HK-2 (cell line): ENCODE results near the gene PRRC2B.

Experiments
- DNase-seq: peaks from one replicate; pipeline ENCODE4 v3.0.0-alpha.2; 2018; ENCODE audit not compliant: unreplicated experiment

Gene PRRC2B

GRCh38 chr9:131407717-131408195 lies 13.9 kb downstream of the PRRC2B start:
- no peak for DNase-seq

- no peak for DNase-seq
Measured at GRCh38 chr9:131409458-131409992, 15.6 kb downstream of the PRRC2B start.

GRCh38 chr9:131410044-131410491 lies 16.2 kb downstream of the PRRC2B start:
- no peak for DNase-seq

GRCh38 chr9:131411719-131412681 lies 18.1 kb downstream of the PRRC2B start:
- DNase-seq: no peak

GRCh38 chr9:131416509-131416908 lies 22.6 kb downstream of the PRRC2B start:
- no peak for DNase-seq

- no peak for DNase-seq
Measured at GRCh38 chr9:131417264-131418142, 23.6 kb downstream of the PRRC2B start.

GRCh38 chr9:131418143-131419025 lies 24.5 kb downstream of the PRRC2B start:
- no peak for DNase-seq

GRCh38 chr9:131419026-131419614 lies 25.2 kb downstream of the PRRC2B start:
- no peak for DNase-seq

- DNase-seq: no peak
Measured at GRCh38 chr9:131419716-131420115, 25.8 kb downstream of the PRRC2B start.

GRCh38 chr9:131420980-131421624 lies 27.2 kb downstream of the PRRC2B start:
- no peak for DNase-seq

GRCh38 chr9:131421691-131422090 lies 27.8 kb downstream of the PRRC2B start:
- DNase-seq: no peak

GRCh38 chr9:131422241-131422792 lies 28.4 kb downstream of the PRRC2B start:
- DNase-seq: peak; percentile 67

- DNase-seq: peak; percentile 94
Measured at GRCh38 chr9:131423171-131423581, 29.3 kb downstream of the PRRC2B start.

GRCh38 chr9:131426545-131426944 lies 32.7 kb downstream of the PRRC2B start:
- no peak for DNase-seq

- DNase-seq: no peak
Measured at GRCh38 chr9:131429121-131430012, 35.5 kb downstream of the PRRC2B start.

- DNase-seq: no peak
Measured at GRCh38 chr9:131432050-131432449, 38.2 kb downstream of the PRRC2B start.

- DNase-seq: peak; percentile 42
Measured at GRCh38 chr9:131432597-131433301, 38.9 kb downstream of the PRRC2B start.

- no peak for DNase-seq
Measured at GRCh38 chr9:131433302-131433854, 39.5 kb downstream of the PRRC2B start.
